Activated CD4-positive, alpha-beta memory T cell treated with anti-CD3 and anti-CD28 coated beads, Interleukin-2, amount 10 ng/mL, durations not matched to agents 7 days and 5 days (primary cell): Measurements from ENCODE around the gene NOL4L. TPM values are rescaled to one million over a fixed set of nuclear protein-coding genes. Genes with fewer than 3 reads are reported as not detected.
A peak's percentile ranks its signal among the peaks of the same experiment; 100 is the strongest.

Experiments used
- CTCF ChIA-PET: fragments of 350-600 bp; sonication (Branson Sonifier 250); formaldehyde crosslinking; loops from one replicate; lab custom pipeline; 2021; ENCODE audit warnings: antibody characterized with exemption, inconsistent platforms; lab: Charles Lee
- POLR2A ChIA-PET: fragments of 350-600 bp; sonication (Branson Sonifier 250); formaldehyde crosslinking; loops from one replicate; lab custom pipeline; 2021; ENCODE audit warnings: antibody characterized with exemption; lab: Charles Lee
- DNase-seq: peaks from one replicate; pipeline ENCODE4 v3.0.0-alpha.2; 2020
- H3K27ac Mint-ChIP-seq: one replicate; pipeline ENCODE4 v1.8.0; 2021; ENCODE audit warnings: mild to moderate bottlenecking, mixed read lengths
- H3K27me3 Mint-ChIP-seq: one replicate; pipeline ENCODE4 v1.8.0; 2021; ENCODE audit warnings: mixed read lengths
- H3K36me3 Mint-ChIP-seq: one replicate; pipeline ENCODE4 v1.8.0; 2021; ENCODE audit warnings: low read depth, mixed read lengths
- H3K4me1 Mint-ChIP-seq: one replicate; pipeline ENCODE4 v1.8.0; 2021; ENCODE audit warnings: mixed read lengths
- H3K4me3 Mint-ChIP-seq: one replicate; pipeline ENCODE4 v1.8.0; 2021; ENCODE audit warnings: mild to moderate bottlenecking, mixed read lengths
- H3K9me3 Mint-ChIP-seq: one replicate; pipeline ENCODE4 v1.8.0; 2021; ENCODE audit warnings: mixed read lengths
- total RNA-seq, 2 experiments: library from RNA; stranded (reverse); gene quantifications; one replicate each; pipeline ENCODE4 v1.2.3, GENCODE V29; 2021

Gene NOL4L
- total RNA-seq, 2 experiments from 2014 or later = 17.1 to 19.1 TPM

DNA sequence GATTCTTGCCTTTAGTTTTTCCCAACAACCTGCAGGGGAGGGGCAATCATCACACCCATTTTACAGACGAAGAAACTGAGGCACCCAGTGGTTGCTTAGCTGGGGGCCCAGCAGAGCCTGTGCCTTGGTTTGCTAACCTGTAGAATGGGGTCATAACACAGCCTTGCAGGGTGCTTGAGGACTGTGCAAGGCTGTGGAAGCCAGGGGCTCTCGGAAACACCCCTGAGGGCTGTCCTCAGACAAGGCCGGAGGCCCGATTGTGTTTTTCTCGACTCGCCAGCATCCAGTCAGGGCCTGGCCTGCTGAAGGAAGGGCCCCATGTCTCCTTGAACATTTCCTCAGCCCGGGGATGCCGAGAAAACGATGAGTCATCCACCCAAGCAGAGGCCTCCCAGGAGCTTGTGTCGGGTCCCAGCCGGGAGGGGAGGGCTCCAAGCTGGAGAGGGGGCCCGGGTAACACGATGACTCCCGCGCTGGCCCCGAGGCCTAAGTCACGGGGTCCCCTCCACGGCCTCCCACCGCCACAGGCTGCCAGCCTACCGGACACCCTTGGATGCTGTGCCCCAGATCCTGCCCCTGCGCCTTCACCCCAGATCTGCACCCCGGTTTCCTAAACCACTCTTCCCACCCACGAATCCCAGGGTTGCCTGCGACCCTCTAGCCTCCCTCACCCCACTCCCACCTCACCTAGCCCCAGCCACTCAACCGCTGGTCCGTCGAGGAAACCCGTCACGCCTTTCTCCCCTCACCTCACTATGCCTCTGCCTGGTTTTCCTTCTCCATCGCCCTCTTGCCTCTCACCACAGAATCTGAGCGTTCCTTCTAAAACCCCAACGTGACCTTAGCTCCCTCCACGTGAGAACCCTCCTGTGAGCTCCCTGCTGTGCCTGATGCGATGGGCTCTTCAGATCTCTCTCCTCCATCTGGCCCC is 10.6 kb downstream of the NOL4L start:
- H3K9me3 Mint-ChIP-seq = no peaks in the 10 kb centered on the region
- ChIA-PET CTCF (no interaction called here), POLR2A (interaction anchor here (0.6 to 1.6 kb wide), 2 partner anchors 12 to 20 kb away, joined by 3 to 4 read pairs; no protein-coding TSS in a partner anchor)
- peaks cover 4% of the 10 kb centered on the region for H3K4me1 Mint-ChIP-seq
- H3K4me3 Mint-ChIP-seq = no peak overlapping the region
- no peaks in the 10 kb centered on the region for H3K36me3 Mint-ChIP-seq
- no peaks in the 10 kb centered on the region for H3K27me3 Mint-ChIP-seq
- peak; percentile 23 for DNase-seq
- no peak overlapping the region for H3K27ac Mint-ChIP-seq

DNA sequence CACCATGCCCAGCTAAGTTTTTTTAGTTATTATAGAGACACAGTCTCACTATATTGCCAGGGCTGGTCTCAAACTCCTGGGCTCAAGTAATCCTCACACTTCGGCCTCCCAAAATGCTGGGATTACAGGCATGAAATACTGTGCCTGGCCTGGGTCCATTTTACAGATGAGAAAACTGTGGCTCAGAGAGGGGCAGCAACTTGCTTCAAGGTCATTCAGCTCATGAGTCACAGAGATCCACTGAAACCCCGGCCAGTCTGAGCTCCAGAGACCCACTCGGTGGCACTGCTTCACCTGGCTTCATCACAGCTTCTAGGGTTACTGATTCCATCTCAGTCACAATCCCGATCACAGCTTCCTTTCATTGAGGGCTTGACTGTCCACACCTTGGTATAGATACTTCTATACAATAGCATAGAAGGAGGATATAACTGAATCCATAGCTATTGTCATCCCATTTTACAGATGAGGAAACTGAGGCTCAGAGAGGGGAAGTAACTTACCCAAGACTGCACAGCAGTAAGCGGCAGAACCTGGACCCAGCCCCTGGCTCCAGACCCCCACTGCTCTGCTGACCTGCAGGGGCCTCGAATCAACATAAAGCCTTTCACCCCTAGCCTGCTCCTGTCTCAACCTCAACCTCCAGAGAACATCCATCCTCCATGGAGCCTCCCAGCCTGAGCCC is 11.8 kb downstream of the NOL4L start:
- Mint-ChIP-seq H3K27me3 (no peaks in the 10 kb centered on the region), H3K4me1 (peaks cover 4% of the 10 kb centered on the region), H3K27ac (no peak overlapping the region), H3K36me3 (no peaks in the 10 kb centered on the region), H3K4me3 (no peak overlapping the region), H3K9me3 (no peaks in the 10 kb centered on the region)
- ChIA-PET POLR2A (interaction anchor here (0.7 to 1.6 kb wide), 2 partner anchors 14 to 39 kb away, joined by 3 to 4 read pairs; no protein-coding TSS in a partner anchor), CTCF (no interaction called here)
- DNase-seq = no peak

DNA sequence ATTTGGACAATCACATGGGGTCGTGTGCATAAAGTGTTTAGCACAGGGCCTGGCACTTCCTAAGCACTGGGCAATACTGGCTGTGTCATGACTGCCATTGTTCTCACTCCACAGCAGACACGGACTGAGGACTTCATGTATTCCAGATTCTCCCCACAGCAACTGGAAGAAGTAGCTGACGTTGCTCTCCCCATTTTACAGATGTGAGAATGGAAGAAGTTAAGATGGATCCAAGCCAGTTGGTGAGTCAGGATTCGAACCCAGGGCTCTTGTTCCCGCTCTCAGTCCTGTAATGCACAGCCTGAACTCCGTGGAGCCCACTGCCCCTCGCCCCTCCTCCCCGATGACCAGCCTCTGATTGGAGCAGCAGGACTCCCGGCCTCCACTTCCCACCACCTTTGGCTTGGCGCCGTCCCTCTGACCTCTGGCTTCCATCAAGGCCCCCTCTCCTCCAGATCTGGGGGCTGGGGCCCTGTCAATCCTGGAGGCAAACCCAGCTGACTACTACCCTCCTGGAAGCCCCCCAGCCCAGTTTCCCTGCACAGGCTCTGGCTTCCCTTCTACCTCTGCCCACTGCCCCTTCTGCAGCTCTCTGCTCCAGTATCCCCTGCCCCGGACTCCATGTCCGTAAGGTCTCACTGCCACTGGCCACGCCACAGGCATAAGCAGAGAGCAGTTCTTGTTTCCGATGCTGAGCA is 12.7 kb downstream of the NOL4L start:
- DNase-seq = no peak
- no peaks in the 10 kb centered on the region for H3K4me1 Mint-ChIP-seq
- ChIA-PET CTCF (no interaction called here), POLR2A (interaction anchor here (1.0 kb wide), 1 partner anchor 33 kb away, joined by 3 read pairs; no protein-coding TSS in a partner anchor)
- no peak overlapping the region for H3K27ac Mint-ChIP-seq
- no peaks in the 10 kb centered on the region for H3K27me3 Mint-ChIP-seq
- H3K4me3 Mint-ChIP-seq = no peak overlapping the region
- no peaks in the 10 kb centered on the region for H3K9me3 Mint-ChIP-seq
- no peaks in the 10 kb centered on the region for H3K36me3 Mint-ChIP-seq

DNA sequence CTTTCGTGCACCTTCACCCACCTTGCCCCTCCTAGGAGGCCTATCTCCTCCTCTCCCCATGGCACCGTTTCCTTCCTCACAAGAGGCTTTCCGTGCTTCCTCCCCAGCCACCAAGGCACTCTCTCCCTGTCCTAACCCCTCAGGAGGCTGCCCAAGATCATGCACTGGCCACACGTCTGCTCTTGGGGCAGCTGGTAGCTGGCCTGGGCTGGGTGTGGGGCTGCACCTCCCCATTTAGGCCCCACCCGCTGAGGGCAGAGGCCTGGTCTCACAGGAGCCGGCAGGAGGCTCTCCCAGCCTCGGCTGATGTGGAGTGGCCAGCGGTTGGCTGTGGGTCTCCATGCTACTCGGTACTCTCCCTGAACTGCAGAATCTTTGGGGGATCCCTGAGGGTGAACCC is 13.6 kb downstream of the NOL4L start:
- H3K27me3 Mint-ChIP-seq = no peaks in the 10 kb centered on the region
- no peak for DNase-seq
- ChIA-PET CTCF (no interaction called here), POLR2A (interaction anchor here (1.0 kb wide), 1 partner anchor 32 kb away, joined by 3 read pairs; no protein-coding TSS in a partner anchor)
- H3K4me3 Mint-ChIP-seq = no peak overlapping the region
- H3K4me1 Mint-ChIP-seq = no peaks in the 10 kb centered on the region
- no peak overlapping the region for H3K27ac Mint-ChIP-seq
- no peaks in the 10 kb centered on the region for H3K9me3 Mint-ChIP-seq
- no peaks in the 10 kb centered on the region for H3K36me3 Mint-ChIP-seq

DNA sequence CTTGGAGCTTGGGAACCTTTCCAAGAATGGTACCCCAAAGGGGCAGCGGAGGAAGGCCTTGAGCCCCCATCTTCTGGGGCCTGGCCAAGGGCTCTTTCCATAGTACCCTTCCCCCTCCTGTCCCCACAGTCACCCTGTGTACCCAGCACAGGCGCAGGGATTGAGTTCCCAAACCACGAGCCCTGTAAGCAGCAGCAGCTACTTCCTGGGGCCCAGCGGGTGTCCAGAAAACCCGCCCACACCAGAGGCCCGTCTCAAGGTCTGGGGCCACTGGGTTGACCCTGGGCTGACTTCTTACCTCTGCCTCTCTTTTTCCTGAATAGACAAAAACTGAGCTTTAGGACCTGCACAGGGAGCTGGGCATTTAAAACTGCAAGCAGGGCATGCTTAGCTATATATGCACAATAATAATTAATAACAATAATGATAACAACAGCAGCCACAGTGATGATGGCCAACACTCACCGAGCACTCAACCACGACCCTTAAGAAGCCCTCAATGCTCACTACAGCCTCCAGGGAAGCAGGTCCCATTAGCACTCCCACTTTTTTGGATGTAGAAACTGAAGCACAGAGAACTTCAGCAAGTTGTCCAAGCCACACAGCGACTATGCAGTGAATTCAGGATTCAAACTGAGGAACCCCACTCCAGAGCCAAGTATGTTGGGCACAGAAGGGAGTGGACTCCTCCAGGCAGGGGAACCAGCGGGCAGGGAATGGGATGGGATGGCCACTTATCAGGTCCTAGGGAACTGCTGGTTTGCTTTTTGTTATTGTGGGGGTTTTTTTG is 14.5 kb downstream of the NOL4L start:
- H3K36me3 Mint-ChIP-seq = no peaks in the 10 kb centered on the region
- ChIA-PET POLR2A (no interaction called here), CTCF (interaction anchor here (0.8 kb wide), 1 partner anchor 82 kb away, joined by 3 read pairs; no protein-coding TSS in a partner anchor)
- no peak for DNase-seq
- no peaks in the 10 kb centered on the region for H3K27me3 Mint-ChIP-seq
- H3K4me1 Mint-ChIP-seq = no peaks in the 10 kb centered on the region
- H3K27ac Mint-ChIP-seq = no peak overlapping the region
- H3K9me3 Mint-ChIP-seq = no peaks in the 10 kb centered on the region
- H3K4me3 Mint-ChIP-seq = no peak overlapping the region

DNA sequence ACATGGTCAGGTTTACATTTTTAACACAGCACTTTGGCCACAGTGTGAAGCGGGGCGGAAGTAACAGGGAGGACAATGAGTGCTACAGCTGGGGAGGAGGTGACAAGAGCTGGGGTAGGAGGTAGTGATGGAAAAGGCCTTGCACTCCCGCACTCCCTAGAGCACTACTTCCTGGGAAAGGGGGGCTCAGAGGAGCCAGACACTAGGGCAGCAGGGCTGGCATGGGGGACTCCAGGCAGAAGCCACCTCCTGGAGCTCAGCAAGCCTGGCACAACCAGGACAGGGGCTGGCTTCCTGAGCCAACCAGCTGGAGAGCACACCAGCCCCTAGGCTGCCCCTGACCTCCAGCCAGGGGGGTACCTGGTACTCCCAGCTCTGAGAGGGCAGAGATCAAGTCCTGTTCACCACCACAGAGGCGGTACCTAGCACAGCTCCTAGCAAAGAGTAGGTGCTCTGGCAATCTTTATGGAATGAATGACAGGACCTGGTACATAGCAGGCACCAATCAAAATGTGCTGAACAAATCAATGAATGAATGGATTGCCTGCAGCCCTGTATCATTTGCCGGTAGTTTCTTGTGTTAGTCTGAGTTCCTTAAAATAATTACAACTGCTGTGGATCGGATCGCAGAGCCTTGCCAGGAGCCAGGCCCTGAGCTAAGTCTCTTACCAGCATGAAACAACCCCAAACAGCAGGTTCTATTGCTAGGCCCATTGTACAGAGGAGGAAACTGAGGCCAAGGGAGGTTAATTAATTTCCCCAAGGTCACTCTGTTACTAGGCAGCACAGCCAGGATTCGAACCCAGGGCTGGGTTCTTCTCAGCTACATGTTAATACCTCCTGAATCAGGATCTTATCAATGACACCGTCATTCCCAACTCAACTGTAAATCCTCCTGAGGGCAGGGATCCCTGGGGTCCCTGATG is 15.5 kb downstream of the NOL4L start:
- H3K4me3 Mint-ChIP-seq = no peak overlapping the region
- no peaks in the 10 kb centered on the region for H3K9me3 Mint-ChIP-seq
- no peak overlapping the region for H3K27ac Mint-ChIP-seq
- ChIA-PET CTCF (no interaction called here), POLR2A (no interaction called here)
- H3K36me3 Mint-ChIP-seq = no peaks in the 10 kb centered on the region
- no peak for DNase-seq
- no peaks in the 10 kb centered on the region for H3K27me3 Mint-ChIP-seq
- H3K4me1 Mint-ChIP-seq = no peaks in the 10 kb centered on the region

DNA sequence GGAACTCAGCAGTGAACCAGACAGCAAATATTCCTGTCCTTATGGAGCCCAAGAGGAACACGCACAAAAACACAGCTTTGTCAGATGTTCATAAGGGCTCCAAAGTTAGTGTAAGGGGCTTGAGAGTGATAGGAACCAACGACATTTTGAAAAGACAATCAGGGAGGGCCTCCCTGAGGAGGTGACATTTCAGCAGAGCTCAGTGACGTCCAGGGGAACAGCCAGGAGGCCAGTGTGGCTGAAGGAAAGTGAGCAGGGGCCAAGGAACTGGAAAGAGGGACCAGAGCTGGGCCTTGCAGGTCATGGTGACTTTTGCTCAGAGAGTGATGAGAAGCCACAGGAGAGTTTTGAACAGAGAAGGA is 16.1 kb downstream of the NOL4L start:
- H3K9me3 Mint-ChIP-seq = no peaks in the 10 kb centered on the region
- DNase-seq = no peak
- H3K36me3 Mint-ChIP-seq = no peaks in the 10 kb centered on the region
- no peaks in the 10 kb centered on the region for H3K27me3 Mint-ChIP-seq
- H3K27ac Mint-ChIP-seq = no peak overlapping the region
- POLR2A ChIA-PET = no interaction called here
- H3K4me3 Mint-ChIP-seq = no peak overlapping the region
- H3K4me1 Mint-ChIP-seq = no peaks in the 10 kb centered on the region
- CTCF ChIA-PET = no interaction called here

DNA sequence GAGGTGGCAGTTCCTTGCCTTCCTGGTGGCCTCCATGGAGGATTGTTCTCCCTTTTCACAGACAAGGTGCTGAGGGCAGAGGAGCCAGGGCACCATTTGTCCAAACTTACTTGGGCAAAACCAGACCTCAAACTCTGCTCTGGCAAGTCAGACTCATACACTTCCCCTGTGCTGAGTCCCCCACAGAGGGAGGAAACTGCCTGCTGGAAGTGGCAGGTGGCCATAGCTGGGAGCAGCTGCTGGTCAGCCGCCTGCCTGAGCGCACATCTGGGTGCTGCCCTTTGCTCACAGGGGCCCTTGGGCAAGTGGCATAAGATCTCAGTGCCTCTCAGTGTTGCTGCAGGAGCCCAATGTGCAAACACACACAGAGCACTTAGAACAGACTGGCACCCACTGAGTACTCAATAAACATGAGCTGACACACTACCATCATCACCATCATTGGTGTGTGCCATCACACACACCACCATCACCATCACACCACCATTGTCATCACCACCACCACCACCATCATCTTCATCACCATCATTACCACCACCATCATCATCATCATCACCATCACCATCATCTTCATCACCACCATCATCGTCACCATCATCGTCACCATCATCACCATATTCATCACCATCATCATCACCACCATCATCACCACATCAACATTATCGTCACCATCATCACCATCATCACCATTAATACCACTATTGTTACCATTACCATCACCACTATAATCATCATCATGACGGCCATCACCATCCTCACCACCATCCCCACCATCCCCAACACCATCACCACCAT is 17.6 kb downstream of the NOL4L start:
- Mint-ChIP-seq H3K36me3 (no peaks in the 10 kb centered on the region), H3K27me3 (no peaks in the 10 kb centered on the region), H3K4me1 (no peaks in the 10 kb centered on the region), H3K27ac (no peak overlapping the region), H3K4me3 (no peak overlapping the region), H3K9me3 (no peaks in the 10 kb centered on the region)
- POLR2A ChIA-PET = interaction anchor here (2.1 kb wide), 1 partner anchor 28 kb away, joined by 6 read pairs; no protein-coding TSS in a partner anchor
- DNase-seq = no peak
- CTCF ChIA-PET = no interaction called here

DNA sequence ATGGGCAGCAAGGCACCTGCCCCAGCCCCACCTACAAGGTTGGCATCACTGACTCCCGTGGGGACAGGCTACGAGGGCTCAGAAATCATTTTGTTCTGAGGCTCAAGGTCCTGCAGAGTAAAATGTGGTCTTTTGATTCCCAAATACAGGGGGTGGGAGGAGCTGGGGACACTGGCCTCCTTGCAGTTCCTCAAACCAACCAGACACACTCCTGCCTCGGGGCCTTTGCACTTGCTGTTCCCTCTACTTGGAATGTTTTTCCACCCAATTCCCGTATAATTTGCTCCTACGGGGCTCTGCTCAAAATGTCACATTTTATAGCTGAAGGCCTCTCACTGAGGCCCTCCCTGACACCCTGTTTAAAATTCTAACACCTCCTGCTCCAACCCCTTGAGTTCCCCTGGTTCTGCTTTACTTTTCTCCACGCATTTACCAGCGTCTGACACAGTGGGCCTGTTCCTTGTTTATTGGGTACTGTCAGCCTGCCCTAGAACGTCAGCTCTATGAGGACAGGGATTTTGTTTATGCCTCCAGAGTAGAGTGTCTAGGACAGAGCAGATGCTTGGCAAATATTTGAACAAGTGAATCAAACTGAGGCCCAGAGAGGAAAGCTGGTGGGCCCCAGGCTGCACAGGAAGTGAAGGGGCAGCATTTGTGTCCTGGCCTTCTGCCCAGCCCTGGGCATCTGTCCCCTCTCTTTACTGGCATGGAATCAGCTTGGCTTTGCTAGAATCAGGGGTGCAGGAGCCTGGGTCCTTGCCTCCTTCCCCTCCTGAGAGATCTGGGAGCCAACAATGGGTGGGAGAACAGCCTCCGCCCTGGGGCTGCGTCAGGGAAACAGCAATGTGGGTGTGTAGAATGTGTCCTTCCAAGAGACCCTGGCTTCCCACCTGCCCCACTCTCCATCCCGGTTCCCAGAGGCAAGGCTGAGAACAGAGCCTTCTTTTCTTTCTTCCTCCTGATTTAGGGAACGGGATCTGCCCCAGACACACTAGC is 18.5 kb downstream of the NOL4L start:
- no peaks in the 10 kb centered on the region for H3K27me3 Mint-ChIP-seq
- no peaks in the 10 kb centered on the region for H3K9me3 Mint-ChIP-seq
- no peaks in the 10 kb centered on the region for H3K36me3 Mint-ChIP-seq
- no peak for DNase-seq
- ChIA-PET CTCF (no interaction called here), POLR2A (interaction anchor here (0.6 to 2.1 kb wide), 2 partner anchors 27 to 335 kb away, joined by 3 to 6 read pairs; no protein-coding TSS in a partner anchor)
- no peak overlapping the region for H3K27ac Mint-ChIP-seq
- no peaks in the 10 kb centered on the region for H3K4me1 Mint-ChIP-seq
- no peak overlapping the region for H3K4me3 Mint-ChIP-seq

DNA sequence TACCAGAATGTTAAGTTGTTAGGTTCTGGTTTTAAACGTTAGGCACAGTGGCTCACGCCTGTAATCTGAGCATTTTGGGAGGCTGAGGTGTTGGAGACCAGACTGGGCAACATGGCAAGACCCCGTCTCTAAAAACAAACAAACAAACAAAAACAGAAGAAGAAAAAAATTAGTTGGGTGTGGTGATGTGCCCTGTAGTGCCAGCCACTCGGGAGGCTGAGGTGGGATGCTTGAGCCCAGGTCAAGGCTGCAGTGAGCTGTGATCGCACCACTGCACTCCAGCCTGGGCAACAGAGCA is 19.4 kb downstream of the NOL4L start:
- no peak overlapping the region for H3K4me3 Mint-ChIP-seq
- POLR2A ChIA-PET = no interaction called here
- no peaks in the 10 kb centered on the region for H3K36me3 Mint-ChIP-seq

More for the DNA sequence above, 19.4 kb downstream of the NOL4L start:
- no peak overlapping the region for H3K27ac Mint-ChIP-seq
- H3K4me1 Mint-ChIP-seq = no peaks in the 10 kb centered on the region
- CTCF ChIA-PET = no interaction called here
- no peaks in the 10 kb centered on the region for H3K27me3 Mint-ChIP-seq
- H3K9me3 Mint-ChIP-seq = no peaks in the 10 kb centered on the region
- DNase-seq = no peak
